ENCODE data around the gene SETD2. TPM values are rescaled to one million over a fixed set of nuclear protein-coding genes. Genes with fewer than 3 reads are reported as not detected.

The SETD2 gene
- total and polyA plus RNA-seq, 2 of the 8 experiments (the other 6 are each of a cell fraction or from before 2014, with no cell fraction given), result 15.7 to 46.3 TPM

- TF ChIP-seq, protein P1, sequence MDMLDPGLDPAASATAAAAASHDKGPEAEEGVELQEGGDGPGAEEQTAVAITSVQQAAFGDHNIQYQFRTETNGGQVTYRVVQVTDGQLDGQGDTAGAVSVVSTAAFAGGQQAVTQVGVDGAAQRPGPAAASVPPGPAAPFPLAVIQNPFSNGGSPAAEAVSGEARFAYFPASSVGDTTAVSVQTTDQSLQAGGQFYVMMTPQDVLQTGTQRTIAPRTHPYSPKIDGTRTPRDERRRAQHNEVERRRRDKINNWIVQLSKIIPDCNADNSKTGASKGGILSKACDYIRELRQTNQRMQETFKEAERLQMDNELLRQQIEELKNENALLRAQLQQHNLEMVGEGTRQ (IDR thresholded peaks at IDR 0.05; ENCODE audit: low read length), result no peak
Measured at GRCh38 chr3:47083786-47084185, 80.1 kb downstream of the SETD2 start (continued).

Measured in H1 (cell line).